H1 (cell line): ENCODE measurements around the gene ATP11A. TPM values are rescaled to one million over a fixed set of nuclear protein-coding genes. Genes with fewer than 3 reads are reported as not detected.

Experiments used
- CTCF ChIA-PET: fragments of 300-600 bp; sonication (Branson Sonifier 250); formaldehyde crosslinking; loops from one replicate; lab custom pipeline; 2021; ENCODE audit not compliant: partially characterized antibody; lab: Charles Lee
- POLR2A ChIA-PET: fragments of 300-600 bp; sonication (Branson Sonifier 250); formaldehyde crosslinking; loops from one replicate; lab custom pipeline; 2021; ENCODE audit warnings: inconsistent platforms; ENCODE audit not compliant: partially characterized antibody; lab: Charles Lee
- DNase-seq, 2 experiments: peaks; one replicate each; pipeline versions ENCODE4 v3.0.0 to v3.0.0-alpha.2; 2010 to 2022; ENCODE audit warnings: low spot score in 2 of 2, low read depth in 1 of 2, mixed read lengths in 1 of 2
- FAIRE-seq: peaks from 2 replicates; lab custom pipeline; 2011; peaks lifted over from hg19 to GRCh38; lab: Jason Lieb, UNC
- H2AFZ ChIP-seq: 2 replicates; pipeline ENCODE4 v1.8.1; 2012; ENCODE audit warnings: low read length, inconsistent platforms
- H2AK5ac ChIP-seq: 2 replicates; pipeline ENCODE4 v1.6.1; 2013; ENCODE audit warnings: low read depth, low read length
- H2BK120ac ChIP-seq: replicated peaks from 2 replicates; pipeline ENCODE3; 2013; ENCODE audit warnings: low read depth, low read length, inconsistent platforms
- H2BK12ac ChIP-seq: 2 replicates; pipeline ENCODE4 v1.6.1; 2013; ENCODE audit warnings: low read depth, low read length
- H2BK15ac ChIP-seq: 2 replicates; pipeline ENCODE4 v1.6.1; 2013; ENCODE audit warnings: low read length
- H2BK20ac ChIP-seq: 2 replicates; pipeline ENCODE4 v1.6.1; 2013; ENCODE audit warnings: low read length
- H2BK5ac ChIP-seq: 2 replicates; pipeline ENCODE4 v1.6.1; 2013; ENCODE audit warnings: low read depth, low read length
- H3K14ac ChIP-seq: 2 replicates; pipeline ENCODE4 v1.6.1; 2013; ENCODE audit warnings: inconsistent platforms; ENCODE audit not compliant: insufficient read length
- H3K18ac ChIP-seq: 2 replicates; pipeline ENCODE4 v1.6.1; 2013; ENCODE audit warnings: low read length; ENCODE audit errors: extremely low read depth
- H3K23ac ChIP-seq: 2 replicates; pipeline ENCODE4 v1.6.1; 2013; ENCODE audit warnings: inconsistent platforms; ENCODE audit not compliant: insufficient read length
- H3K23me2 ChIP-seq: 2 replicates; pipeline ENCODE4 v1.6.1; 2013; ENCODE audit warnings: low read depth, low read length
- H3K27ac ChIP-seq: 2 replicates; pipeline ENCODE4 v1.6.1; 2011; ENCODE audit warnings: low read depth, low read length, inconsistent platforms
- H3K27me3 ChIP-seq, 4 experiments: replicated peaks in 1 of 4; 1 replicate in 1 of 4; 2 replicates in 3 of 4; pipeline versions ENCODE4 v1.6.1 to v1.8.1; 2011 to 2013; ENCODE audit warnings: low read length in 3 of 4, mild to moderate bottlenecking in 3 of 4, inconsistent platforms in 2 of 4, mixed read lengths in 2 of 4, moderate library complexity in 1 of 4; ENCODE audit not compliant: control insufficient read depth in 3 of 4, insufficient read depth in 3 of 4; ENCODE audit errors: extremely low read depth in 1 of 4
- H3K36me3 ChIP-seq, 4 experiments: 2 replicates each; pipeline versions ENCODE4 v1.6.1 to v1.8.1; 2011 to 2013; ENCODE audit warnings: mild to moderate bottlenecking in 4 of 4, low read length in 3 of 4, moderate library complexity in 2 of 4, control low read depth in 1 of 4, inconsistent platforms in 1 of 4; ENCODE audit not compliant: insufficient read depth in 4 of 4, control insufficient read depth in 2 of 4
- H3K4ac ChIP-seq: replicated peaks from 2 replicates; pipeline ENCODE3; 2013; ENCODE audit warnings: low read length, low read depth, mixed read lengths, inconsistent platforms; ENCODE audit not compliant: insufficient read length
- H3K4me1 ChIP-seq, 4 experiments: replicated peaks in 1 of 4; 1 replicate in 1 of 4; 2 replicates in 3 of 4; pipeline versions ENCODE4 v1.6.1 to v1.8.1; 2011 to 2013; ENCODE audit warnings: low read length in 3 of 4, inconsistent platforms in 2 of 4, mixed read lengths in 1 of 4; ENCODE audit not compliant: insufficient read depth in 4 of 4, control insufficient read depth in 3 of 4
- H3K4me2 ChIP-seq, 2 experiments: 2 replicates each; pipeline versions ENCODE4 v1.6.1 to v1.8.1; 2011 to 2013; ENCODE audit warnings: low read depth in 2 of 2, low read length in 2 of 2, control low read depth in 1 of 2, inconsistent platforms in 1 of 2, mild to moderate bottlenecking in 1 of 2; ENCODE audit not compliant: insufficient read depth in 1 of 2
- H3K4me3 ChIP-seq, 4 experiments: fragments of 200-600, 300-600 bp in 1 of 4; sonication (generic), shearing (Covaris generic), sonication (Bioruptor Twin) in 1 of 4; 2 replicates each; pipeline versions ENCODE4 v1.5.1 to v1.8.1; 2011 to 2016; ENCODE audit warnings: low read length in 4 of 4, low read depth in 3 of 4, control low read depth in 2 of 4, inconsistent platforms in 2 of 4, mild to moderate bottlenecking in 2 of 4, mixed read lengths in 1 of 4, moderate library complexity in 1 of 4; ENCODE audit not compliant: insufficient read depth in 2 of 4; ENCODE audit errors: extremely low read depth in 1 of 4
- H3K56ac ChIP-seq: replicated peaks from 2 replicates; pipeline ENCODE3; 2013; ENCODE audit warnings: low read depth, mild to moderate bottlenecking, mixed read lengths, low read length, inconsistent platforms; ENCODE audit not compliant: insufficient read length
- H3K79me1 ChIP-seq: 2 replicates; pipeline ENCODE4 v1.6.1; 2013; ENCODE audit warnings: low read depth, low read length, control low read depth
- H3K79me2 ChIP-seq, 2 experiments: 2 replicates each; pipeline versions ENCODE4 v1.6.1 to v1.8.1; 2012 to 2013; ENCODE audit warnings: low read length in 2 of 2, mild to moderate bottlenecking in 2 of 2, inconsistent platforms in 1 of 2; ENCODE audit not compliant: insufficient read depth in 2 of 2, control insufficient read depth in 1 of 2
- H3K9ac ChIP-seq, 4 experiments: replicated peaks in 1 of 4; 1 replicate in 1 of 4; 2 replicates in 3 of 4; pipeline versions ENCODE4 v1.6.1 to v1.8.1; 2011 to 2013; ENCODE audit warnings: low read depth in 3 of 4, low read length in 3 of 4, control low read depth in 2 of 4, mild to moderate bottlenecking in 2 of 4, moderate library complexity in 2 of 4, inconsistent platforms in 1 of 4; ENCODE audit errors: extremely low read depth in 1 of 4
- H3K9me3 ChIP-seq, 2 experiments: 2 replicates each; pipeline versions ENCODE4 v1.6.1 to v1.8.1; 2012 to 2013; ENCODE audit warnings: mild to moderate bottlenecking in 2 of 2, moderate library complexity in 2 of 2, control low read depth in 1 of 2, inconsistent platforms in 1 of 2, low read depth in 1 of 2, low read length in 1 of 2, mixed read lengths in 1 of 2; ENCODE audit not compliant: insufficient read depth in 2 of 2
- H4K20me1 ChIP-seq, 2 experiments: replicated peaks in 1 of 2; 2 replicates each; pipeline versions ENCODE3 to v1.8.1; 2011 to 2013; ENCODE audit warnings: inconsistent platforms in 2 of 2, low read length in 2 of 2, mild to moderate bottlenecking in 1 of 2; ENCODE audit not compliant: insufficient read depth in 2 of 2, control insufficient read depth in 1 of 2
- H4K5ac ChIP-seq: 2 replicates; pipeline ENCODE4 v1.6.1; 2013; ENCODE audit warnings: low read length, low read depth, mixed read lengths, inconsistent platforms; ENCODE audit not compliant: insufficient read length
- H4K8ac ChIP-seq: 2 replicates; pipeline ENCODE4 v1.8.0; 2013; ENCODE audit warnings: mild to moderate bottlenecking, moderate library complexity, low read length, inconsistent platforms; ENCODE audit not compliant: insufficient read depth; ENCODE audit errors: extremely low read depth
- H4K91ac ChIP-seq: replicated peaks from 2 replicates; pipeline ENCODE3; 2013; ENCODE audit warnings: low read length, mixed read lengths, inconsistent platforms; ENCODE audit not compliant: insufficient read length
- WGBS, 2 experiments: shearing (Covaris generic) in 1 of 2; methylation state at CpG; one replicate each; pipeline versions ENCODE4 v1.1.6 to v1.1.7; 2013 to 2015; ENCODE audit warnings: low lambda C conversion rate in 2 of 2, mixed read lengths in 2 of 2, inconsistent platforms in 1 of 2, low coverage in 1 of 2, missing lambda C conversion rate in 1 of 2; ENCODE audit not compliant: insufficient replicate concordance in 2 of 2, insufficient coverage in 1 of 2, insufficient read length in 1 of 2; ENCODE audit errors: extremely low coverage in 1 of 2, missing lambda C conversion rate in 1 of 2; 5-methylcytosine and 5-hydroxymethylcytosine counted together
- polyA plus RNA-seq, 7 experiments: library from polyadenylated mRNA; depleted of rRNA in 3 of 7; stranded (reverse) in 5 of 7; unstranded in 2 of 7; fragments of >200 nt in 5 of 7; fragments of 200-250 nt in 2 of 7; gene quantifications; 1 replicate in 5 of 7; 2 replicates in 1 of 7; 4 replicates in 1 of 7; pipeline versions ENCODE4 v1.2.1 to v1.2.3, GENCODE V29; 2011 to 2013; ENCODE audit warnings: missing spikeins in 2 of 7, mixed read lengths in 2 of 7
- total RNA-seq: library from RNA; stranded (reverse); fragmentation: NEBNext Ultra II Directional; extraction: Animal tissue kit (Norgen Biotek cat#: 25700); gene quantifications from 2 replicates; pipeline ENCODE4 v1.2.1, GENCODE V29; 2021
- TF ChIP-seq, protein P1 (sequence below), 3 experiments: IDR thresholded peaks; 1 replicate in 2 of 3; 2 replicates in 1 of 3; pipeline versions ENCODE4 v1.5.1 to v1.6.1; 2011; ENCODE audit warnings: low read length in 3 of 3, mild to moderate bottlenecking in 3 of 3, inconsistent platforms in 2 of 3, low read depth in 1 of 3, moderate library complexity in 1 of 3; ENCODE audit not compliant: insufficient read depth in 1 of 3; ENCODE audit errors: control extremely low read depth in 1 of 3

The ATP11A gene
- total and polyA plus RNA-seq, 2 of the 8 experiments (the other 6 are each of a cell fraction or from before 2014, with no cell fraction given): 28.8 to 72.9 TPM

DNA sequence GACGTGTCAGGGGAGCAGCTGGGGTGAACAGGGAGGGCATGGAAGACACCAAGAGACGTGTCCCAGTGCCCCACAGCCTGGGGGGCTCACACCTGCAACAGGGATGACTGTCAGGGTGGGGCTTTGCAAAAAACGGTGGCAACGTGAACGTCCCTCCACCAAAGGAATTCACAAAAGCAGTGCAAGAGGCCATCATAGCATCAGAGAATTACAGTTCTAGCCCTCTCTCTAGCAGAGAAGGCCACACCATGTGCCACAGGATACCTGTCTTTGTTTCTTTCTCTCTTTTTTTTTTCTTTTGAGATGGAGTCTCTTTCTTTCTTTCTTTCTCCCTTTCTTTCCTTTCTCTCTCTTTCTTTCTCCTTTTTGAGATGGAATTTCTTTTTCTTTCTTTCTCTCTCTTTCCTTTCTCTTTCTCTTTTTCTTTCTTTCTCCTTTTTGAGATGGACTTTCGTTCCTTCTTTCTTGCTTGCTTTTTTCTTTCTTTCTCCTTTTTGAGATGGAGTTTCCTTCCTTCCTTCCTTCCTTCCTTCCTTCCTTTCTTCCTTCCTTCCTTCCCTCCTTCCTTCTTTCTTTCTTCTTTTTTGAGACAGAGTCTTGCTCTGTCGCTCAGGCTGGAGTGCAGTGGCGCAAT is 17.1 kb upstream of the ATP11A start:
- CTCF ChIA-PET: interaction anchor here (1.0 to 1.2 kb wide), 2 partner anchors 32 to 53 kb away, joined by 3 to 4 read pairs; no protein-coding TSS in a partner anchor
- 85% methylated on average over 8 of the region's 8 CpGs; no CpG with 5 or more reads in 1 of the 2 experiments for WGBS, 2 experiments
- H3K27me3 ChIP-seq: peaks cover 0 to 4% (median 0%) of the 10 kb centered on the region in 4 experiments; a peak in 2 of 7 replicates

More for the DNA sequence above, 17.1 kb upstream of the ATP11A start:
- Histone ChIP-seq H4K91ac (no peak overlapping the region), H3K4me1 (peaks cover 0 to 7% (median 1%) of the 10 kb centered on the region in 4 experiments; a peak in 2 of 7 replicates), H3K27ac (no peak overlapping the region), H2AK5ac (no peak overlapping the region), H3K56ac (no peak overlapping the region), H3K9me3 (no peaks in the 10 kb centered on the region), H3K14ac (no peak overlapping the region), H4K20me1 (no peaks in the 10 kb centered on the region), H3K4ac (no peak overlapping the region), H3K4me3 (no peak overlapping the region), H3K23ac (no peak overlapping the region), H3K4me2 (no peak overlapping the region), H4K5ac (no peak overlapping the region), H3K79me1 (no peaks in the 10 kb centered on the region), H2AFZ (no peak overlapping the region), H2BK120ac (no peak overlapping the region), H2BK15ac (0 out of 2 replicates have a peak overlapping the region, but pooled peaks have one; percentile 83), H2BK20ac (no peak overlapping the region), H3K18ac (no peak overlapping the region), H3K23me2 (no peaks in the 10 kb centered on the region), H4K8ac (no peak overlapping the region), H3K79me2 (no peaks in the 10 kb centered on the region), H3K36me3 (no peaks in the 10 kb centered on the region), H3K9ac (no peak overlapping the region), H2BK5ac (no peak overlapping the region), H2BK12ac (peak overlapping the region; percentile 68; the same call in 1 of the 2 replicates)
- DNase-seq: no peak
- POLR2A ChIA-PET: interaction anchor here (0.7 to 0.9 kb wide), 2 partner anchors 14 to 215 kb away, joined by 3 read pairs; no protein-coding TSS in a partner anchor
- TF ChIP-seq, protein P1, sequence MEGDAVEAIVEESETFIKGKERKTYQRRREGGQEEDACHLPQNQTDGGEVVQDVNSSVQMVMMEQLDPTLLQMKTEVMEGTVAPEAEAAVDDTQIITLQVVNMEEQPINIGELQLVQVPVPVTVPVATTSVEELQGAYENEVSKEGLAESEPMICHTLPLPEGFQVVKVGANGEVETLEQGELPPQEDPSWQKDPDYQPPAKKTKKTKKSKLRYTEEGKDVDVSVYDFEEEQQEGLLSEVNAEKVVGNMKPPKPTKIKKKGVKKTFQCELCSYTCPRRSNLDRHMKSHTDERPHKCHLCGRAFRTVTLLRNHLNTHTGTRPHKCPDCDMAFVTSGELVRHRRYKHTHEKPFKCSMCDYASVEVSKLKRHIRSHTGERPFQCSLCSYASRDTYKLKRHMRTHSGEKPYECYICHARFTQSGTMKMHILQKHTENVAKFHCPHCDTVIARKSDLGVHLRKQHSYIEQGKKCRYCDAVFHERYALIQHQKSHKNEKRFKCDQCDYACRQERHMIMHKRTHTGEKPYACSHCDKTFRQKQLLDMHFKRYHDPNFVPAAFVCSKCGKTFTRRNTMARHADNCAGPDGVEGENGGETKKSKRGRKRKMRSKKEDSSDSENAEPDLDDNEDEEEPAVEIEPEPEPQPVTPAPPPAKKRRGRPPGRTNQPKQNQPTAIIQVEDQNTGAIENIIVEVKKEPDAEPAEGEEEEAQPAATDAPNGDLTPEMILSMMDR (IDR thresholded peaks at IDR 0.05; ENCODE audit: control extremely low read depth in 1 of 3, insufficient read depth in 1 of 3, low read depth in 1 of 3, low read length in 3 of 3): no peak
- FAIRE-seq: no peak
